ENCODE measurements around the gene CDC42BPG. TPM values are rescaled to one million over a fixed set of nuclear protein-coding genes. Genes with fewer than 3 reads are reported as not detected.
A peak's percentile ranks its signal among the peaks of the same experiment; 100 is the strongest.

The CDC42BPG gene
- total and polyA plus RNA-seq, 9 of the 15 experiments (the other 6 are each of a cell fraction or from before 2014, with no cell fraction given) = 0.04 to 8.8 (median 2.1) TPM

DNA sequence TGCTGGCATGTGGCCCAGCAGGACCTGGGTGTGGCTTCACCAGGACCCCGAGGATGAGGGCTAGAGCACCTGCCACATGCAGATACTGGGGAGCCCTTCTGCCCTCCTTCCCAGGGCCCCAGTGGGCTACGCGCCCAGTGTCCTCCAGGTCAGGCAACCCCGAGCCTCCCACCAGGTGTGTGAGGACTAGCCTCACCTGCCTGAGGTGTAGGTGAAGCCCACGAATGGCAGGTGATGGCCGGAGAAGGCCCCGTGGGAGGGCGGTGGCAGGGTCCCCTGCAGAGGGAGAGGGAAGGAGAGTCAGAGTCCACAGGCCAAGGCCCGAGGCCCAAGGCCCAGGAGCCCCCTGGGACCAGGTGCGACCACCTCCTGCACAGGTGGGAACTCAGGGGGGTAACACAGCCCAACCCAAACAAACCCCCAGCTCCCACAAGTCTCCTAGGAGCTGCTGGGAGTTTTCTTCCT lies 6.5 kb downstream of the CDC42BPG start:
- Histone ChIP-seq H3K9ac (ENCODE audit: insufficient read depth in 1 of 2, low read depth in 2 of 2, low read length in 2 of 2) (no peak overlapping the region), H3K4me1 (replicated peaks in 1 of 2; ENCODE audit: control insufficient read depth in 2 of 2, insufficient read depth in 2 of 2, low read length in 2 of 2) (peaks cover 10 to 44% of the 10 kb centered on the region in 2 experiments), H3K9me1 (ENCODE audit: control insufficient read depth, insufficient read depth, low read length) (no peaks in the 10 kb centered on the region), H3K4me3 (no peak overlapping the region), H4K20me1 (replicated peaks; ENCODE audit: control insufficient read depth, insufficient read depth, low read length) (no peaks in the 10 kb centered on the region), H3K79me2 (ENCODE audit: control insufficient read depth, insufficient read depth, low read length) (peaks cover 10% of the 10 kb centered on the region; the same call in 2 of the 3 replicates), H3K9me3 (replicated peaks; ENCODE audit: control insufficient read depth, insufficient read depth, low read depth, low read length) (no peaks in the 10 kb centered on the region), H2AFZ (ENCODE audit: low read depth, low read length) (no peak overlapping the region), H3K4me2 (ENCODE audit: insufficient read depth, low read length) (no peak overlapping the region), H3K27me3 (ENCODE audit: control insufficient read depth in 2 of 2, insufficient read depth in 2 of 2, low read length in 2 of 2) (no peaks in the 10 kb centered on the region), H3K36me3 (ENCODE audit: control insufficient read depth, insufficient read depth, low read length) (peaks cover 52% of the 10 kb centered on the region; the same call in 2 of the 3 replicates), H3K27ac (ENCODE audit: extremely low read depth, low read depth, low read length) (no peak overlapping the region)
- TF ChIP-seq RBFOX2 (IDR thresholded peaks at IDR 0.05; ENCODE audit: low read depth, low read length) = peak; percentile 48
- TF ChIP-seq HEY1 (CRISPR knock-in tag; IDR thresholded peaks at IDR 0.05; ENCODE audit: borderline replicate concordance) = no peak
- ChIA-PET CTCF (ENCODE audit: low intra/inter-chr PET ratio) (no interaction called here), POLR2A (no interaction called here)
- BruUV-seq (replicated peaks) = no TSS peak
- in situ Hi-C loops (cut with MboI) (no loop called here), intact Hi-C loops (cut with micrococcal nuclease) (no loop called here)
- FAIRE-seq (no peak), ATAC-seq (no peak), DNase-seq (ENCODE audit: extremely low read depth in 1 of 4, low spot score in 3 of 4) (no peak)
- 94% methylated on average over 9 of the region's 10 CpGs for WGBS (ENCODE audit: insufficient coverage, low coverage, missing lambda C conversion rate)

DNA sequence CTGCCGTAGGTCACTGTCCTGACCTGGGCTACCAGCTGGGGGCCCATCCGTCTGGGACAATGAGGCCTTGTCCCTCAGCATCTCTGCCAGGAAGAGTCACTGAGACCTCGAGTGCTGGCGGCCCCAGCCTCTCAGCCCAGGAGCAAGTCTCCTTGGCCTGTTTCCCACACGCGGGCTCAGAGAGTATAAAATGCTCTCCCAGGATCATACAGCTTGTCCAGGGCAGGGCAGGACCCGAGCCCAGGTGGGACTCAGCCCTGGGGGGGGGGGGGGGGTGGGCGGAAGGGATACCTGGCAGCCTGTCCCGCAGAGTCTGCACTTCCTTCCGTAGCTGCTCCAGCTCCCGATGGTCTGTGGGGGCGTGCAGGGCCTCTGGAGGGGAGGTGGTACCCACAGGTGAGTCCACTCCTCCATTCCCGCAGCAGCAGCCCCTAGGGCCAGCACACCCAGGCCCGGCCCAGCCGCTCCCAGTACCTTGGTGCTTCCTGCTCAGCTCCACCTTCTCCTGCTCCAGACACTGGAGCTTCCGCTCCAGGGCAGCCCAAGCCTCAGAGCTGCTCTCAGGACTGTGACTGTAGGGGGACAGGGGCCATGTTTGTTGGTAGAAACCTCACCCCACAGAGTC lies 7.9 kb downstream of the CDC42BPG start:
- Histone ChIP-seq H3K4me1 (replicated peaks in 1 of 2; ENCODE audit: control insufficient read depth in 2 of 2, insufficient read depth in 2 of 2, low read length in 2 of 2) (peaks cover 0 to 36% of the 10 kb centered on the region in 2 experiments; a peak in 2 of 5 replicates), H2AFZ (ENCODE audit: low read depth, low read length) (no peak overlapping the region), H3K27me3 (ENCODE audit: control insufficient read depth in 2 of 2, insufficient read depth in 2 of 2, low read length in 2 of 2) (no peaks in the 10 kb centered on the region), H3K9me3 (replicated peaks; ENCODE audit: control insufficient read depth, insufficient read depth, low read depth, low read length) (no peaks in the 10 kb centered on the region), H3K4me2 (ENCODE audit: insufficient read depth, low read length) (no peak overlapping the region), H3K27ac (ENCODE audit: extremely low read depth, low read depth, low read length) (no peak overlapping the region), H4K20me1 (replicated peaks; ENCODE audit: control insufficient read depth, insufficient read depth, low read length) (no peaks in the 10 kb centered on the region), H3K9ac (ENCODE audit: insufficient read depth in 1 of 2, low read depth in 2 of 2, low read length in 2 of 2) (no peak overlapping the region; a peak in 1 of 4 replicates), H3K4me3 (no peak overlapping the region), H3K9me1 (ENCODE audit: control insufficient read depth, insufficient read depth, low read length) (no peaks in the 10 kb centered on the region), H3K79me2 (ENCODE audit: control insufficient read depth, insufficient read depth, low read length) (no peaks in the 10 kb centered on the region), H3K36me3 (ENCODE audit: control insufficient read depth, insufficient read depth, low read length) (peaks cover 57% of the 10 kb centered on the region; the same call in 2 of the 3 replicates)
- POLR2A ChIA-PET = interaction anchor here (0.5 kb wide), 1 partner anchor 42 kb away, joined by 5 read pairs; the partner anchor contains the start of gene EHD1
- no TSS peak for BruUV-seq (replicated peaks)
- no peak for DNase-seq (ENCODE audit: extremely low read depth in 1 of 4, low spot score in 3 of 4)
- in situ Hi-C loops (cut with MboI) = no loop called here
- intact Hi-C loops (cut with micrococcal nuclease) = no loop called here
- no peak for ATAC-seq
- FAIRE-seq = no peak
- no peak for TF ChIP-seq POLR2AphosphoS5 (IDR thresholded peaks at IDR 0.05; ENCODE audit: control insufficient read depth, insufficient read depth, low read depth, low read length)
- no peak for TF ChIP-seq PHTF2 (CRISPR knock-in tag; IDR thresholded peaks at IDR 0.05)
- TF ChIP-seq, protein P1, sequence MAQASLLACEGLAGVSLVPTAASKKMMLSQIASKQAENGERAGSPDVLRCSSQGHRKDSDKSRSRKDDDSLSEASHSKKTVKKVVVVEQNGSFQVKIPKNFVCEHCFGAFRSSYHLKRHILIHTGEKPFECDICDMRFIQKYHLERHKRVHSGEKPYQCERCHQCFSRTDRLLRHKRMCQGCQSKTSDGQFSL (CRISPR knock-in tag; IDR thresholded peaks at IDR 0.05) = no peak
- TF ChIP-seq, protein P1 (tag; IDR thresholded peaks at IDR 0.05) = peak in 1 of 2 experiments; percentile 57; a peak in 1 of 4 replicates
- CTCF ChIA-PET (ENCODE audit: low intra/inter-chr PET ratio) = interaction anchor here (0.6 kb wide), 1 partner anchor 177 kb away, joined by 3 read pairs; no protein-coding TSS in a partner anchor
- 82% methylated on average over 12 of the region's 16 CpGs for WGBS (ENCODE audit: insufficient coverage, low coverage, missing lambda C conversion rate)

Data from K562 (cell line).